Stomach smooth muscle (tissue), 2 donors: ENCODE data around the gene C5orf15.
"Not testable (repeated sequence)": the region's sequence is repeated elsewhere in the genome, so short reads cannot be mapped to it uniquely, and the experiment has no call there.

ENCODE experiments used
- H3K27ac ChIP-seq: one replicate; pipeline ENCODE4 v1.7.0; 2013; ENCODE audit warnings: mild to moderate bottlenecking, low read length, inconsistent platforms
- H3K27me3 ChIP-seq, 2 donors: one replicate each; pipeline ENCODE4 v1.7.0; 2013; ENCODE audit warnings: low read length in 2 of 2; ENCODE audit not compliant: insufficient read depth in 2 of 2, control insufficient read depth in 1 of 2
- H3K36me3 ChIP-seq, 2 donors: one replicate each; pipeline ENCODE4 v1.7.0; 2013; ENCODE audit warnings: low read length in 2 of 2; ENCODE audit not compliant: control insufficient read depth in 2 of 2, insufficient read depth in 2 of 2
- H3K4me1 ChIP-seq: one replicate; pipeline ENCODE4 v1.7.0; 2013; ENCODE audit warnings: low read length; ENCODE audit not compliant: control insufficient read depth, insufficient read depth
- H3K4me3 ChIP-seq, 2 donors: one replicate each; pipeline ENCODE4 v1.7.0; 2013; ENCODE audit warnings: low read length in 2 of 2
- H3K9ac ChIP-seq, 2 donors: one replicate each; pipeline ENCODE4 v1.7.0; 2013; ENCODE audit warnings: low read length in 2 of 2, mild to moderate bottlenecking in 1 of 2
- H3K9me3 ChIP-seq, 2 donors: one replicate each; pipeline ENCODE4 v1.7.0; 2013; ENCODE audit warnings: low read length in 2 of 2; ENCODE audit not compliant: control insufficient read depth in 2 of 2
- donor health status: healthy.
- donor health status: Pancreatic carcinoma.

Gene C5orf15

DNA sequence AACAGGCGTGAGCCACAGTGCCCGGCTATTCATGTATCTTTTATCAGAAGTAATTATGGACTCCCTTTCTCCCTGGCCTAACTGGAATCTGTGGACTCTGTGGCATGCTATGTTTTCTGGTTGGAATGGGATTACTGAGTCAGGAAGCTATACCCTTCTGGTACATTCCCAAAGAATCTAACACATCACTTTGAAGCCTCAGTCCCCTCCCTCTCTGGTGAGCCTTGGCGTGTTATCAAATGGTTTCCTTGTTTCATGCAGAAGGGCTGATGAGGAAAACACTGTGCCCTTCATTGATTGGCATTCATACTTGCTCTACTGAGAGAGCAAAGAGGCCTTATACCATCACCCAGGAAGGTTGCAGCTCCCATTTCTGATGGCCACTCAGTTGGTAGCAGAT is 22.9 kb downstream of the C5orf15 start:
- H3K4me1 ChIP-seq: peaks cover 10% of the 10 kb centered on the region
- no peak overlapping the region for H3K27ac ChIP-seq
- no peaks in the 10 kb centered on the region for H3K36me3 ChIP-seq
- H3K9ac ChIP-seq: no peak overlapping the region
- H3K27me3 ChIP-seq: no peaks in the 10 kb centered on the region
- no peaks in the 10 kb centered on the region for H3K9me3 ChIP-seq
- no peak overlapping the region for H3K4me3 ChIP-seq

DNA sequence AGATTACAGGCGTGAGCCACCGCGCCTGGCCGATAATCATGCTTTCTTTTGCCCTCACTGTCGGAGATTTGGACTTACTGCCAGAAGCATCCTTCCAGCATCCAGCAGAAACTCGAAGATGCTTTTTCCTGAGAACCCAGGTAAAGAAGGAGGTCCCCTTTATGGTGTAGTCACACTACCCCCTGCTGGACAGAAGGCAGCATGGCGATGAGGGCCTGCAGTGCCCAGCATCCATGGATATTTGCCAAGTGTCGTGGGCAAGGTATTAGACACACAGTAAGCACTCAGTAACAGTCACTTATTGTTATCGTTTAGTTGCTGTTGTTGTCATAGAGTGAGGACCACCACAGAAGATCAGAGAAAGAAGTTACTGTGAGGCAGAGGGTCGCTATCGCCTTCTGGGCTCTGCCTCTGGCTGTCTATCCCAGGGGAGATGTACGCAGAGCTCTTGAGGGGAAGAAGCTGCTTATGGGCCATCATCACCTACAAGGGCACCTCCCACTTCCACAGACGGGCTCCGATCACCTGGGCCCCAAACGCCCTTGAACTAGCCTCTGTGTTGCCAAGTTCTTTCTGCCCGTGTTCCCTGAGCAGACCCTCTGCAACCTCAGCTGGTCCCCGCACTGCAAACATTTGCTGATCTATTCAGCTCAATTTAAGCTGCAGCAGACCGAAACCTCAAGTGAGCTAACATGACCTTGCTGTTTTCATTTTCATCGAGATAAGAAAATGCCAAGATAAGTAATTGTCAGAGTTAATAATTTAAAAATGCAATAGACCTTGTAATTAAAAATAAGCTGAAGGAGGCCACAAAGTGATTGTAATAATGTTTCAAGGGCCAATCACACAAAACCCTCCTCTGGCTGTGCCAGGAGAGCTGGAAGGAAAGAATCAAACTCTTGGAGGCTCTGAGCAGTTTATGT is 23.9 kb downstream of the C5orf15 start:
- Histone ChIP-seq H3K4me3 (no peak overlapping the region), H3K4me1 (peaks cover 10% of the 10 kb centered on the region), H3K9ac (no peak overlapping the region), H3K36me3 (no peaks in the 10 kb centered on the region), H3K27me3 (no peaks in the 10 kb centered on the region), H3K9me3 (no peaks in the 10 kb centered on the region), H3K27ac (no peak overlapping the region)

DNA sequence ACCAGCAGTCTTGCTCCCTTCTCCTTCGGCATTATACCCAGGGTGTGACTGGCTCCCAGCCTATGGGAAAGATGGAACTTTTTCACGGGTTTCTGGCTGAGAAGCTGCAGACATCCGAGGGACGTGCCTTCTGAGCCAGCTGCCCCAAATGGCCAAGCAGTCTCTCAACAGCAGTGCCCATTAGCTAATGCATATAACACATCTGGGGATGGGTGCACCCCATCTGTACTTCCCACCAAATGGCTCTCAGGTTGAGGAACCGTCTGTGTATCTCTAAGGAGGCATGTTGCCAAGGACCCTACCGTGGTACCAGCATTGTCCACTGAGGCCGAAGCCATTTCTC is 25.0 kb downstream of the C5orf15 start:
- H3K4me3 ChIP-seq: no peak overlapping the region
- H3K36me3 ChIP-seq: no peaks in the 10 kb centered on the region
- H3K27ac ChIP-seq: no peak overlapping the region
- H3K9me3 ChIP-seq: no peaks in the 10 kb centered on the region
- peaks cover 10% of the 10 kb centered on the region for H3K4me1 ChIP-seq
- H3K27me3 ChIP-seq: no peaks in the 10 kb centered on the region
- H3K9ac ChIP-seq: no peak overlapping the region

DNA sequence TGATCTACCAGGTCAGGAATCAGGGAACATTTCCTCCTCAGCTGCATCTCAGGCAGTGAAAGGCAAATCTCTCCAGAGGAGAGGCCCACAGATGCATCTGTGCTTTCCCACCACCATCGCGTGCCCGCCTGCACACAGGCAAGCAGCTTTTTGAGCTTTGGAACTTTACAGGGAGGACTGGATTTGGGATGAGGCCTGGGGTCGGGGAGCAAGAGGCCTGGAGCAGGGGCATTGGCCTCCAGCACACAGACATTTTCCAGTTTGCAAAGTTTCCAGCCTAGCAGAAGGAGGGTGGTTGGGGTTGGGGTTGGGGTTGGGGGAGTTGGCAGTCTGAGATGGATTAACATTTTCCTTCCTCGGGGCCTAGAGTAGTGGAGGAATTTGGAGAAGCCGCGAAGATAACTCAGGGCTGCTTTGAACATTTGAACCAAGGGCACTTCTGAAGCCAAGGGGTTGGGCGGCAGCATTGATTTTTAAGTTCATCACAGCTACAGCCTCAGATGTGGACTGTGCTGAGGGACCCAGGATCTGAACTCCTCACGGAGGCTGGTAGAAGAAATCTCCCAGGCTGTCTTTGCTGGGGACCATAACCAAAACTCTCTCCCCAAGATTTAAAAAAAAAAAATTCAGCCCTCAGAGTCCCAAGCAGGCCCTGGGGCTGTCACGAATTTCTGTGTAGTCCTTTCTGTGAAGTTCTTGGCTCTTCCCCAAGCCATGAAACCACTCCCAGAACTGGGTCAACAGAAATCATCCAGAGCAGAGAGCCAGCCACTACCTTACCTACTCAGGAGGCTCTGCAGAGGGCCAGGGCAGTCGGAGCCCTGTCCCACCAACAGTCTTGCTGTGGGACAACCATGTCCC is 25.6 kb downstream of the C5orf15 start:
- Histone ChIP-seq H3K4me1 (peaks cover 8% of the 10 kb centered on the region), H3K27me3 (no peaks in the 10 kb centered on the region), H3K36me3 (no peaks in the 10 kb centered on the region), H3K4me3 (no peak overlapping the region), H3K27ac (no peak overlapping the region), H3K9me3 (no peaks in the 10 kb centered on the region), H3K9ac (no peak overlapping the region)

DNA sequence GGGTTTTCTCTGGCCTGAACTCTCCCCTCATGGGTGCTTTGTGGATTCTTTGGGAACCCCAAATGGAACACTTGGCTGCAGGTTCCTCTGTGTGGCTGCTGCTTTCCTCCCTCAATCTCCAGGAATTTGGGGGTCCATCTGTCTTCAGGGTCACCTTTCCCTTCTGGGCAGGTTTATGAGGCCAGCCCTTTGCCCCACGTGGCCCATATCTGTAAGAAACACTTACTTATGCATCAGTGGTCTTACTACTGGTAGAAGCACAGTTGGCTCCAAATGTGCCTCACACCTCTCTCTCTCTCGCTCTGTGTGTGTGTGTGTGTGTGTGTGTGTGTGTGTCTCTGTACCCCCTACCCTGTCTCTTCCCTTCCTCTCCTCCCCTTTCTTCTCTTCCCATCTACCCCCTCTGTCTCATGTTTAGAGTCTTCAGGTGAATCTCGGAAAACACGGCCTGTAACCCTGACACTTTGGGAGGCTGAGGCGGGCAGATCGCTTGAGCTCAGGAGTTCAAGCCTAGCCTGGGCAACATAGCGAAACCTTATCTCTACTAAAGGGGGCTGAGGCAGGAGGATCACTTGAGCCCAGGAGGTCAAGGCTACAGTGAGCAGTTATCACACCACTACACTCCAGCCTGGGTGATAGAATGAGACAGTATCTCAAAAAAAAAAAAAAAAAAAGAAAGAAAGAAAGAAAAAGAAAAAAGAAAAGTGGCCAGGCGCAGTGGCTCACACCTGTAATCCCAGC is 26.8 kb downstream of the C5orf15 start:
- Histone ChIP-seq H3K9ac (no peak overlapping the region), H3K27me3 (no peaks in the 10 kb centered on the region), H3K27ac (no peak overlapping the region), H3K9me3 (no peaks in the 10 kb centered on the region), H3K4me1 (peaks cover 3% of the 10 kb centered on the region), H3K4me3 (no peak overlapping the region), H3K36me3 (no peaks in the 10 kb centered on the region)

DNA sequence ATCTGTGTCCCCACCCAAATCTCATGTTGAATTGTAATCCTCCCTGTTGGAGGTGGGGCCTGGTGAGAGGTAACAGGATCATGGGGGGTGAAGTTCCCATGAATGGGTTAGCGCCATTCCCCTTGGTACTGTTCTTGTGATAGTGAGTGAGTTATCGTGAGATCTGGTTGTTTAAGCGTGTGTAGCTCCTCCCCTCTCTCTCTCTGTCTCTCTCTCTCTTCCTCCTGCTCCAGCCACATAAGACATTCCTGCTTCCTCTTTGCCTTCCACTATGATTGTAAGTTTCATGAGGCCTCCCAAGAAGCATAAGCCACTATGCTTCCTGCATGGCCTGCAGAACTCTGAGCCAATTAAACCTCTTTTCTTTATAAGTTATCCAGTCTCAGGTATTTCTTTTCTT is 28.8 kb downstream of the C5orf15 start:
- peaks cover 3% of the 10 kb centered on the region for H3K4me1 ChIP-seq
- H3K9me3 ChIP-seq: no peaks in the 10 kb centered on the region
- no peak overlapping the region for H3K4me3 ChIP-seq
- H3K36me3 ChIP-seq: no peaks in the 10 kb centered on the region
- H3K9ac ChIP-seq: no peak overlapping the region
- no peak overlapping the region for H3K27ac ChIP-seq
- H3K27me3 ChIP-seq: no peaks in the 10 kb centered on the region

DNA sequence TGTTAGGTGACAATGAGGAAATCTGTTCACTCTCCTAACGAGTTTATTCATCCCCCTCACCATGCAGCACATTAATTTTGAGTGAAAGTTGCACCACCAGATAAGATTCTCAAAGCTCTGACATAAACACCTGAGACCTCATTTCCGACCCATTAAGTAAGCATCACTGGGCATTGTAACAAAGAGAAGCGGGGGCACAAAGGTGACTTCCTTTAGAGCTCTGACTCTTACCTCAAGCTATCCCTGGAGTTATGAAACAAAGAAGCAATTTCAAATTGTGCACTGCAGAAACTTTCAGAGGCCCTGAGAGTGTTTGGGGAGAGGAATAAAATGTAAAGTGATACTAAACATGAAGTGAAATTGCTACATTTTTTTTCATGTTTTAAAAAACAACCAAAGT is 29.5 kb downstream of the C5orf15 start:
- Histone ChIP-seq H3K36me3 (no peaks in the 10 kb centered on the region), H3K4me1 (peaks cover 6% of the 10 kb centered on the region), H3K9me3 (no peaks in the 10 kb centered on the region), H3K4me3 (no peak overlapping the region), H3K27me3 (no peaks in the 10 kb centered on the region), H3K9ac (no peak overlapping the region), H3K27ac (no peak overlapping the region)

DNA sequence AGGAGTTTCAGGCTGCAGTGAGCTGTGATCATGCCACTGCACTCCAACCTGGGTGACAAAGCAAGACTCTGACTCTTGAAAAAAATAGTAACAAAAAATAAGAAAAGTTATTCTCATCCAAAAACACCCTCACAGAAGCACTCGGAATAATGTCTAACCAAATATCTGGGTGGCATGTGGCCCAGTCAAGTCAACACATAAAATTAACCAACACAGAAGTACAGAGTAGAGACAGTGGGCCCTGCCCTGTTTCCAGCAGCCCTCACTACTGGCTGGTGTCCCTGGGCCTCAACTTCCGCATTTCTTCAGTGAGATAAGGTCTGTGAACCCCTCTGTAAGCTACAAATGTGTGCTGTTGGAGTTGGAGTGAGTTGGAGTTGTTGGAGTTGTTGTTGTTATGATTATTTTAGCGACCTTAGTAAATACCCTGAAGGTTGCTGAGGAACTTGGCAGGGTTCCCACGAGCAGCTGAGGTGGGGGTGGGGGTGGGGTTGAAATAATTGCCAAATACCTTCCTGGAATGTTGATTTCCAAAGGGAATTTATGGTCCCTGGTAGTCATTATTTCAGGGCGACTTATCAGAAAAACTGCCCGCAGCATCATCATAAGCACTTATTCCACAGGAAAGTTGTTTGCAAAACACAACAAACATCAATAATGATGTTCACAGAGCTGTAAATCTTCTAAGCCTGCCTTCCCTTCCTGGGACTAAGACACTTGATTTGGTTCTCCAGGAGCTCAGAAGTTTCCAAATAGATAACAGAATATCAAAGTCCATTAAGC is 30.2 kb downstream of the C5orf15 start:
- Histone ChIP-seq H3K9ac (no peak overlapping the region), H3K27ac (no peak overlapping the region), H3K9me3 (no peaks in the 10 kb centered on the region), H3K36me3 (no peaks in the 10 kb centered on the region), H3K4me3 (no peak overlapping the region), H3K27me3 (no peaks in the 10 kb centered on the region), H3K4me1 (peaks cover 5% of the 10 kb centered on the region)

DNA sequence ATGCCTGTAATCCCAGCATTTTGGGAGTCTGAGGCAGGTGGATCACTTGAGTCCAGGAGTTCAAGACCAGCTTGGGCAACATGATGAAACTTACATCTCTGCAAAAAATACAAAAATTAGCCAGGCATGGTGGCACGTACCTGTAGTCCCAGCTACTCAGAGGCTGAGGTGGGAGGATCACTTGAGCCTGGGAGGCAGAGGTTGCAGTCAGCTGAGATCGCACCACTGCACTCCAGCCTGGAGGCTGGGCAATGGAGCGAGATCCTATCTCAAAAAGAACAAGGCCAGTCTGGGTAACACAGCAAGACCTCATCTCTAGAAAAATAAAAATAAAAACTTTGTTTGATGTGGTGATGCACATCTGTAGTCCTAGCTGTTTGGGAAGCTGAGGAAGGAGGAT is 30.8 kb downstream of the C5orf15 start:
- not testable (repeated sequence) for H3K9me3 ChIP-seq, H3K4me3 ChIP-seq, H3K27ac ChIP-seq, H3K9ac ChIP-seq, H3K27me3 ChIP-seq, H3K4me1 ChIP-seq, H3K36me3 ChIP-seq

DNA sequence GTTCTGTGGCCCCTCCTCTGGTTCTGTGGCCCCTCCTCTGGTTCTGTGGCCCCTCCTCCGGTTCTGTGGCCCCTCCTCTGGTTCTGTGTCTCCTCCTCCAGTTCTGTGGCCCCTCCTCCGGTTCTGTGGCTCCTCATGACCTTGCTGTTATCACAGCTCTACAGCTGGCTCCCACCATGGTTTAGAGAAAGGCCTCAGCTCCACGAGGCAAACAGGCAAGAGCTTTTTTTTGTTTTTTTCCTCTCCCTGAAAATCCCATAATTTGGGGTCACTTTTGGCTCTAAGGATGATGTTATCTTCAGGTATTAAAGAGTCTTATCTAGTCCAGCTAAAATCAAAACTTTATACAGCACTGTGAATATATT is 31.8 kb downstream of the C5orf15 start:
- H3K27ac ChIP-seq: no peak overlapping the region
- no peak overlapping the region for H3K4me3 ChIP-seq
- H3K36me3 ChIP-seq: no peaks in the 10 kb centered on the region
- H3K4me1 ChIP-seq: peaks cover 4% of the 10 kb centered on the region
- H3K9me3 ChIP-seq: no peaks in the 10 kb centered on the region
- no peak overlapping the region for H3K9ac ChIP-seq
- H3K27me3 ChIP-seq: no peaks in the 10 kb centered on the region
